Cardiac fibroblast (primary cell): Measurements from ENCODE around the gene SCRG1.

ENCODE experiments used
- DNase-seq, 2 donors: peaks; one replicate each; pipeline versions ENCODE4 v3.0.0 to v3.0.0-alpha.2; 2010; ENCODE audit warnings: low read depth in 2 of 2
- H3K4me3 ChIP-seq, 2 donors: replicated peaks in 1 of 2; 1 replicate in 1 of 2; 2 replicates in 1 of 2; pipeline ENCODE4 v1.5.1; 2011; ENCODE audit warnings: low read depth in 2 of 2, low read length in 2 of 2, mild to moderate bottlenecking in 2 of 2, moderate library complexity in 1 of 2
- TF ChIP-seq, protein P1 (sequence below): IDR thresholded peaks from one replicate; pipeline ENCODE4 v1.5.1; 2011; ENCODE audit warnings: low read depth, mild to moderate bottlenecking, low read length, inconsistent platforms

SCRG1 gene

GRCh38 chr4:173398779-173399415 lies at the start of gene SCRG1:
Gene SCRG1 (minus strand): TSS chr4:173399116. CDS start chr4:173391414, 7,702 bp downstream.
- peak in 1 of 2 donors; percentile 40 for DNase-seq
- TF ChIP-seq, protein P1, sequence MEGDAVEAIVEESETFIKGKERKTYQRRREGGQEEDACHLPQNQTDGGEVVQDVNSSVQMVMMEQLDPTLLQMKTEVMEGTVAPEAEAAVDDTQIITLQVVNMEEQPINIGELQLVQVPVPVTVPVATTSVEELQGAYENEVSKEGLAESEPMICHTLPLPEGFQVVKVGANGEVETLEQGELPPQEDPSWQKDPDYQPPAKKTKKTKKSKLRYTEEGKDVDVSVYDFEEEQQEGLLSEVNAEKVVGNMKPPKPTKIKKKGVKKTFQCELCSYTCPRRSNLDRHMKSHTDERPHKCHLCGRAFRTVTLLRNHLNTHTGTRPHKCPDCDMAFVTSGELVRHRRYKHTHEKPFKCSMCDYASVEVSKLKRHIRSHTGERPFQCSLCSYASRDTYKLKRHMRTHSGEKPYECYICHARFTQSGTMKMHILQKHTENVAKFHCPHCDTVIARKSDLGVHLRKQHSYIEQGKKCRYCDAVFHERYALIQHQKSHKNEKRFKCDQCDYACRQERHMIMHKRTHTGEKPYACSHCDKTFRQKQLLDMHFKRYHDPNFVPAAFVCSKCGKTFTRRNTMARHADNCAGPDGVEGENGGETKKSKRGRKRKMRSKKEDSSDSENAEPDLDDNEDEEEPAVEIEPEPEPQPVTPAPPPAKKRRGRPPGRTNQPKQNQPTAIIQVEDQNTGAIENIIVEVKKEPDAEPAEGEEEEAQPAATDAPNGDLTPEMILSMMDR = no peak
- no peak within 1 kb of the TSS for H3K4me3 ChIP-seq

GRCh38 chr4:173448103-173448502 lies 49.2 kb upstream of the SCRG1 start:
- TF ChIP-seq, protein P1 = no peak
- peak; percentile 46 to 47 for DNase-seq
- H3K4me3 ChIP-seq = no peak overlapping the region

GRCh38 chr4:173446416-173446815 lies 47.5 kb upstream of the SCRG1 start:
- TF ChIP-seq, protein P1 = no peak
- DNase-seq = no peak
- no peak overlapping the region for H3K4me3 ChIP-seq

GRCh38 chr4:173443121-173443520 lies 44.2 kb upstream of the SCRG1 start:
- DNase-seq = no peak
- no peak overlapping the region for H3K4me3 ChIP-seq
- TF ChIP-seq, protein P1 = no peak

GRCh38 chr4:173442223-173442932 lies 43.5 kb upstream of the SCRG1 start:
- TF ChIP-seq, protein P1 = no peak
- H3K4me3 ChIP-seq = no peak overlapping the region
- no peak for DNase-seq

- no peak for DNase-seq
- TF ChIP-seq, protein P1 = no peak
- no peak overlapping the region for H3K4me3 ChIP-seq
These were observed 42.0 kb upstream of the SCRG1 start for GRCh38 chr4:173440888-173441287.
